ENCODE data around the gene CH25H. TPM values are rescaled to one million over a fixed set of nuclear protein-coding genes. Genes with fewer than 3 reads are reported as not detected.

Gene CH25H
- total and polyA plus RNA-seq, 10 donors, result 0.72 to 8.8 (median 2.1) TPM

DNA sequence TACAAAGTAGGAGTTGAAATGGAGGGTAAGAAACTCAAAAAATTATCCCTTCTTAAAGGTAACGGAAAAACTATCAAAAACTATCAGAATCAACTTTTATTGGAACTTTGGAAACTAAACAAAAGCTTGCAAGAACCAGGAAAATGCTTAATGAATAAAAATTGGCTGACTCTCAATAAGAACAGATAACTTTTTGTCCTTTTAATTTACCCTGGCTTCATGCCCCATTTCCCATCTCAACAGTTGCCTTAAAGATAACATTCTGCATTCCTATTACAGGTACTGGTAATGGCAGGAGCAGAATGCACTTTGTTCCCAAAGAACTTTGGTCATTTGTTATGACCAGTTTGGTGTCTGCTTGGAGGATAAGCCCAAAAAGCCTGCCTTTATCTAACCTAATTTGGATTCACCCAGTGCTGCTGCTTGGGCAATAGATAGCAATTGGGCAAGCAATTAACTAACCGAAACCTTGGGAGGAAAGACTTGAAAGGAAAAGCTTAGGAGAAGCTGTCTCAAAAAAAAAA is 17.8 kb downstream of the CH25H start:
- Histone ChIP-seq H3K27ac (no peak overlapping the region), H3K4me3 (no peak overlapping the region), H3K9me3 (no peaks in the 10 kb centered on the region), H3K36me3 (no peaks in the 10 kb centered on the region), H3K4me1 (no peaks in the 10 kb centered on the region), H3K27me3 (replicated peaks in 1 of 7) (no peaks in the 10 kb centered on the region)
- intact Hi-C loops (cut with DNase I; ENCODE audit: low total_unique reads), result no loop called here
- TF ChIP-seq POLR2A (IDR thresholded peaks at IDR 0.05), result no peak
- no peak for DNase-seq
- 73 to 96% (median 87%) methylated on average over 2 of the region's 2 CpGs for WGBS, 5 donors

- no peaks in the 10 kb centered on the region for H3K4me1 ChIP-seq
- no peak for DNase-seq
- intact Hi-C loops (cut with DNase I; ENCODE audit: low total_unique reads), result no loop called here
- no peaks in the 10 kb centered on the region for H3K27me3 ChIP-seq (replicated peaks in 1 of 7)
- no peak for TF ChIP-seq POLR2AphosphoS5 (IDR thresholded peaks at IDR 0.05)
- TF ChIP-seq, protein P1, sequence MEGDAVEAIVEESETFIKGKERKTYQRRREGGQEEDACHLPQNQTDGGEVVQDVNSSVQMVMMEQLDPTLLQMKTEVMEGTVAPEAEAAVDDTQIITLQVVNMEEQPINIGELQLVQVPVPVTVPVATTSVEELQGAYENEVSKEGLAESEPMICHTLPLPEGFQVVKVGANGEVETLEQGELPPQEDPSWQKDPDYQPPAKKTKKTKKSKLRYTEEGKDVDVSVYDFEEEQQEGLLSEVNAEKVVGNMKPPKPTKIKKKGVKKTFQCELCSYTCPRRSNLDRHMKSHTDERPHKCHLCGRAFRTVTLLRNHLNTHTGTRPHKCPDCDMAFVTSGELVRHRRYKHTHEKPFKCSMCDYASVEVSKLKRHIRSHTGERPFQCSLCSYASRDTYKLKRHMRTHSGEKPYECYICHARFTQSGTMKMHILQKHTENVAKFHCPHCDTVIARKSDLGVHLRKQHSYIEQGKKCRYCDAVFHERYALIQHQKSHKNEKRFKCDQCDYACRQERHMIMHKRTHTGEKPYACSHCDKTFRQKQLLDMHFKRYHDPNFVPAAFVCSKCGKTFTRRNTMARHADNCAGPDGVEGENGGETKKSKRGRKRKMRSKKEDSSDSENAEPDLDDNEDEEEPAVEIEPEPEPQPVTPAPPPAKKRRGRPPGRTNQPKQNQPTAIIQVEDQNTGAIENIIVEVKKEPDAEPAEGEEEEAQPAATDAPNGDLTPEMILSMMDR (IDR thresholded peaks at IDR 0.05 in 8 of 11, conservative IDR thresholded peaks at IDR 0.05 in 3 of 11), result no peak
- H3K36me3 ChIP-seq, result no peaks in the 10 kb centered on the region
- no peak overlapping the region for H3K27ac ChIP-seq
- peaks cover 0 to 4% (median 0%) of the 10 kb centered on the region in 8 donors for H3K9me3 ChIP-seq
- no peak overlapping the region for H3K4me3 ChIP-seq
These were observed 21.5 kb downstream of the CH25H start for GRCh38 chr10:89185658-89186057.

GRCh38 chr10:89184638-89185037 is 22.5 kb downstream of the CH25H start:
- 62 to 77% (median 66%) methylated on average over 3 of the region's 3 CpGs for WGBS, 5 donors
- intact Hi-C loops (cut with DNase I; ENCODE audit: low total_unique reads), result no loop called here

DNA sequence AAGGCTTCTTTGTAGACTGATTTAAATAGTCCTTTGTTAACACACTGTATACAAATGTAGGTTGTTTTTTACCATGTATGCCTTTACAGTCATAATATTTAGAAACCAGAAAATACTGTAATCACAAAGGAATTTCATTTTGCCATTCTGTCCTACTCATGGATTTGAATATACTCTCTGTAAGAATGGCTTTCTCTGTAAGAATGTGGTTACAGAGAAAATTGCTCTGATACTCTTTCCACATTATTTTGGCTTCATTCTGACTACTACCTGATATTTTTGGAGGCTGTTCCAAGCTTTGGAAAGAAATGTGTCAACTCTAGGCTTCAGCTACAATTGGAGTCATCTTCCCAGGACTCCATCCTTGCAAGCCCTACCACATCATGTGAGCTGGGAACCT is 23.5 kb downstream of the CH25H start:
- intact Hi-C loops (cut with DNase I; ENCODE audit: low total_unique reads), result no loop called here
- Histone ChIP-seq H3K9me3 (peaks cover 0 to 10% (median 0%) of the 10 kb centered on the region in 8 donors), H3K27me3 (replicated peaks in 1 of 7) (no peaks in the 10 kb centered on the region), H3K4me3 (no peak overlapping the region), H3K36me3 (no peaks in the 10 kb centered on the region), H3K4me1 (no peaks in the 10 kb centered on the region), H3K27ac (no peak overlapping the region)
- TF ChIP-seq, protein P1 (IDR thresholded peaks at IDR 0.05 in 8 of 11, conservative IDR thresholded peaks at IDR 0.05 in 3 of 11), result no peak
- TF ChIP-seq POLR2A (IDR thresholded peaks at IDR 0.05), result no peak
- TF ChIP-seq POLR2AphosphoS5 (IDR thresholded peaks at IDR 0.05), result no peak
- DNase-seq, result no peak

More at GRCh38 chr10:89184638-89185037, 22.5 kb downstream of the CH25H start:
- Histone ChIP-seq H3K9me3 (peaks cover 0 to 10% (median 0%) of the 10 kb centered on the region in 8 donors), H3K27me3 (replicated peaks in 1 of 7) (no peaks in the 10 kb centered on the region), H3K27ac (no peak overlapping the region), H3K4me1 (no peaks in the 10 kb centered on the region), H3K4me3 (no peak overlapping the region), H3K36me3 (no peaks in the 10 kb centered on the region)
- no peak for DNase-seq
- no peak for TF ChIP-seq POLR2A (IDR thresholded peaks at IDR 0.05)
- TF ChIP-seq, protein P1 (IDR thresholded peaks at IDR 0.05 in 8 of 11, conservative IDR thresholded peaks at IDR 0.05 in 3 of 11), result no peak
- TF ChIP-seq POLR2AphosphoS5 (IDR thresholded peaks at IDR 0.05), result no peak

GRCh38 chr10:89182894-89183293 is 24.2 kb downstream of the CH25H start:
- WGBS, 5 donors, result 78 to 90% (median 88%) methylated on average over 2 of the region's 2 CpGs
- H3K27ac ChIP-seq, result no peak overlapping the region
- TF ChIP-seq, protein P1 (IDR thresholded peaks at IDR 0.05 in 8 of 11, conservative IDR thresholded peaks at IDR 0.05 in 3 of 11), result no peak
- no peak for TF ChIP-seq POLR2AphosphoS5 (IDR thresholded peaks at IDR 0.05)
- TF ChIP-seq POLR2A (IDR thresholded peaks at IDR 0.05), result no peak
- no peaks in the 10 kb centered on the region for H3K27me3 ChIP-seq (replicated peaks in 1 of 7)
- intact Hi-C loops (cut with DNase I; ENCODE audit: low total_unique reads), result no loop called here
- H3K36me3 ChIP-seq, result no peaks in the 10 kb centered on the region
- peaks cover 0 to 10% (median 0%) of the 10 kb centered on the region in 8 donors for H3K9me3 ChIP-seq
- no peak for DNase-seq
- H3K4me3 ChIP-seq, result no peak overlapping the region
- no peaks in the 10 kb centered on the region for H3K4me1 ChIP-seq
